SKM-1 treated with dmso at 0.1 percent for 144 hours (cell line): ENCODE measurements around the gene SREBF2.

Experiments used
- DNase-seq: peaks from one replicate; lab custom pipeline; 2025; ENCODE audit not compliant: unreplicated experiment; lab: John Stamatoyannopoulos, UW

SREBF2 gene

DNA sequence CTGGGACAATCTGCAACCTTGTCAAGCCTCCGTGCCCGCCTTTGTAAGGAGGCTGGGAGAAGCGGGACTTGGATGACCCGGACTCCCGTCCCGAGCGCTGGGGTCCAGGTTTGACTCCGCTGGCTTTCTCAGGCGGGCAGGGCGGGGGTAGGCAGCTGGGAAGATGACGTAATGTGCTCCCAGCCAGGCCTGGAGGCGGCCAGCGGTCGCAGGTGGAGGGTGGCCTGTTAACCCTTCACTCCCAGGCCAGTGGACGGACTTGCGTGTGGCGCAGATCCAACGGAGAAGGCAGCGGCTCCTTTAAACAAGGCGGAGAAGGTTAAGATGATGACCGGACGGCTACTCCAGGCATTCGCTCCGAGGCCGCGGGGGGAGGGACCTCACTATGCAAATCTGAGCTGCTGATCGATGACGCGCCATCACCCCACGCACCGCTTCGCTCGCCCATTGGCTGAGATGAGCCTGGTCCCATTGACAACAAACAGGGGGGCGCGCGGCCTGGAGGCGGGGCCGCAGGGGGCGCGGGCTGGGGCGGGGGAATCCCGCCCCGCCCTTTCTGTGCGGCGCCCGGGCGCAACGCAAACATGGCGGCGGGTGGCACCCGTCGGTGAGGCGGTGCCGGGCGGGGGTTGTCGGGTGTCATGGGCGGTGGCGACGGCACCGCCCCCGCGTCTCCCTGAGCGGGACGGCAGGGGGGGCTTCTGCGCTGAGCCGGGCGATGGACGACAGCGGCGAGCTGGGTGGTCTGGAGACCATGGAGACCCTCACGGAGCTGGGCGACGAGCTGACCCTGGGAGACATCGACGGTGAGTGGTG, at the start of gene SREBF2:
Gene SREBF2, plus strand, starts transcription at position 553 of the 816 bp plus-strand sequence. Its CDS starts 166 bp downstream, at position 719.
- peak; percentile 99 for DNase-seq

DNA sequence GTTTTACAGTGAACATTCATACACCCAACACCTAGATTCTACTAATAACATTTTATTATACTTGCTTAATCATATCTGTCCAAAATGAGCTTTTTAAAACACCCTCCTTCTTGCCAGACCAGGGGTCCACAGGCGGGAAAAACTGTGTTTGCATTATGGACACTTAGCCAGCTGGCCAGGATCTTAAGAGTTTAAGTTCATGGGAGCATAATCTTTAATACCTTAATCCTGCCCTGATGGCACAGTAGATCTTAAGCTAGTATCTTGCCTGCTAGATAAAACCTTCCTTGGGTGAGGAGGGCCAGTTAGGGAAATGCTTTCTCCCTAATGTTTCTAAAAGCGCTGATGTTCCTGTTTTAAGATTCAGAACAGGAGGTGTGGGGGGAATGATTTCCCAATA, 45.6 kb upstream of the SREBF2 start:
- DNase-seq, result no peak

DNA sequence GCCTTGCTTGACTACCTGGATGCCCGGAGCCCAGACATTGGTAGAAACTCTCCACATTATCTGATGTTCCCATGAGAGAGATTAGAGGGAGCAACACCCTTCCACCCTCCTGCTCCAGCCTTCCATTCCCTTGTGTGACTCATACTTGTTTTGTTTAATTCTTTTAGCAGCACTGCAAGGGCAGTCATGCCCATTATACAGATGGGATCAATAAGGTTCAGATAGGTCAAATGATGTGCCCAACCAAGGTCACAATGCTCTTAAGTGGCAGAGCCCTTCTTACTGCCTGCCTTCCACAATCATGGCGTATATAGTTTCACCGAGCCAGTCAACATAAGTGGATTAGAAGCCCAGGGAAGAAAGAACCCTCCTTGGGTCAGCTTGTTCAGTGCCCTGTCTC, 39.0 kb upstream of the SREBF2 start:
- no peak for DNase-seq

DNA sequence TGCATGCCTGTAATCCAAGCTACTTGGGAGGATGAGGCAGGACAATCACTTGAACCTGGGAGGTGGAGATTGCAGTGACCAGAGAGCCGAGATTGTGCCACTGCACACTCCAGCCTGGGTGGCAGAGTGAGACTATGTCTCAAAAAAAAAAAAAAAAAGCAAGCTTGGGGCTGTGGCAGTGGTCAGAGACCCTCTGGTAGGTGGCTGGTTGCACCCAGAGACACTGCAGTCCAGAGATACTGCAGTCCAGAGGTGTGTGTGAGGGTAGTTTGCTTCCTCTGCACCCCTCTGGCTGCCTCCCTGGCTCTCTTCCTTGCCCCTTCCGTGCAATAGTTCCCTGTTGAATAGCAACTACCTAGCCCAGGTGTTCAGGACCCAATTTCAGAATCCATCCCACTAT, 34.2 kb upstream of the SREBF2 start:
- DNase-seq, result no peak

DNA sequence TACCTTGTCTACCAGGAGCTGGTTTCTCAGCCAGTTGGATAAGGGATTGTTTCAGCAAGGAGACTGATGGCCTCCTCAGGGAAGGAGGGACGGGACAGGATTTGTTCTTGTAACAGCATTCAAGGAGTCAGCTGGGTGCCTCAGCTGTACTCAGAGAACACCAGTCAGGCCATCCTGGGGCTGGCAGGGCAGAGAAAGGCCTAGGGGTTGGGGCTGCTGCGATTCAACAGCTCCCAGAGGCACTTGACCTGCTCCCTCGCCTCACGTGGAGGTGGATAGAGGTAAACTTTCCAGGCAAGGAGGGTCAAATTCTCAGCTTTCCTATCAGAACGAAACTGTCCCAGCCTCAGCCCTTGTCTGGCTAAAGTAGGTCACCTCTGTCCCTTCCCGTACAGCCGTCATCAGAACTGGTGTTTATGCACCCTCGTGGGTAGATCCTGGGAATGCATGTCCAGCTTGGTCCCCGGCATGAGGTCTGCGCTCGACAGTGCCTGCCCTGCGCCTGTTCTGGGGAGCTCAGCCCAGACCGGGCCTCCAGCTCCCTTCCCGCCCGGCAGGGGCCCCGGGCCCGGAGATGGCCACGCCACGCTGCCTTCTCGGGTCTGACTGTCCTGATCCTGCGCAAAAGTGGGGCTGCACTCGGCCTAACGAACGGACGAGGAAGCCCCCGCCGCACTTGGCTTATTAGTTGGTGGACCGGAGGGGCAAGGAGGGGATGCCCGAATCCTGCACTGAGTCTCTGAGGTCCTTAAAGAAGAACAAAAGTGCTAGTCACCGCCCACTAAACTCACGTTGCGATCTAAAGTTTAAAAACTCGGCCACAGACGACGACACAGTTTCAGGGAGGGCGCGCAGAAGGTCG, 33.2 kb upstream of the SREBF2 start:
- no peak for DNase-seq

DNA sequence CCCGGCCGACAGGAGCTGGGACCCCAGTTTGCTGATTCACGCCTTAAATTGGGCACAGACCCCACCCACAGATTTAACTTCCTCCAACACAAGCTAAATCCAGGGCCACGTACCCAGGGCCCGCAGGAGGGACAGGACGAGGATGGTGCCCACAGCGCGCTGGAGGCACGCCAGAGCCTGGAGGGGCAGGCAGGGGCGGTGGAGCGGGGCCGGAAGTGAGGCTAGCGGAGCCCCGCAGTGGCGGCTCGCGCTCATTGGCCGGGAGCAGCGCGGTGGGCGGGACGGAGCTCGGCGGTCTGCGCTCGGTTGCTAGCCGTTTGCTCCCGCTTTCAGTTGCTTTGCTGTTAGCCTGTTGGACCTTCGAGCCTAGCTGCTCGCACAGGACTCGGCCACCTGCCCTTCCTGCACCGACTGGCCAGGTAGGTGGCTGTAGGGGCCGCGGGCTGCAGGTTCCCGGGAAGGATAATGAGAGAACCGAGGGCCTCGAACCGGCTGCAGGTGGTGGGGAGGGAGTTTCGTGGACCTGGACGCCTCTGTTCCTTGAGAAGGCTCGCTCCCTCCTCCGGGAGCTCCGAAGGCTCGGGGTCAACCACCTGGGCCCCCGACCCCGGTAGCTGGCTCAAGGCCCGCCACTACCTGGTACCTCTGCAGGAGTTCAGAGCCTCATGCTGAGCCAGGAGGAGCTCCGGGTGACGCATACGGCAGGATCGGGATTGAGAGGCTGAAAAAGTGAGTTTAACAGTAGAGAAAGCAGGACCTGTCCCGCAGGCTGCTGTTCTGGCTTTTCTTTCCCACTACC, 32.4 kb upstream of the SREBF2 start, which contains the start of gene CCDC134:
Gene CCDC134, plus strand, starts transcription at position 332 of the 799 bp plus-strand sequence. CDS start 8,212 bp downstream, outside the sequence.
- peak; percentile 96 for DNase-seq

DNA sequence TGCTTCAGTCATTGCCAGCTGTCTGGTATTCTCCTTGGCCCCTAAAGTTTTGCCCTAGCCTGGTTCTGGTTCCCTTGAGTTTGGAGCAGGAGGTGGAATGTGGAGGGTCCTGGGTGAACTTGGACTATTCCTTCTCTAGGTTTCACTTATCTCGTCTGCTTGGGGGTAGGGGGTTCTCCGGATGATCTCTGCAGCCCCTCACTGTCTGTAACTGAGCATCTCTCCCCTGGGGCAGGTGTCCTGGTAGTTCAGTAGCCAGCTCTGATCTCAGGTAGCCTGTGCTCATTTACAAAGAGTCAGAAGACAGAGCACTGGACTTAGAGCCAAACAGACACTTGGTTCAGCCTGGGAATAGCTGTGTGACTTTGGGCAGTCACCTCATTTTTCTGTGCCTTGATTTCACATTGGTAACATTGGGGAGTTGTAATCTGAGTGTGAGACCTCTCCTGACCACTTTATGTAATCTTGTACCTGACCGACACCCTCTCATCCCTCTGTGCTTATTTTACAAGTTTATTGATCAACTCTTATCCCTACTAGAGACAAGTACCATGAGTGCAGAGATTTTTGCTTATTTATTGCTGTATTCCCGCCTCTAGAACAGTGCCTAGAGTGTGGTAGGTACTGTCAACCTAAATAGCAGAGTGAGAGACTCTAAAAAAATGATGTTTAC, 31.6 kb upstream of the SREBF2 start:
- DNase-seq, result no peak

DNA sequence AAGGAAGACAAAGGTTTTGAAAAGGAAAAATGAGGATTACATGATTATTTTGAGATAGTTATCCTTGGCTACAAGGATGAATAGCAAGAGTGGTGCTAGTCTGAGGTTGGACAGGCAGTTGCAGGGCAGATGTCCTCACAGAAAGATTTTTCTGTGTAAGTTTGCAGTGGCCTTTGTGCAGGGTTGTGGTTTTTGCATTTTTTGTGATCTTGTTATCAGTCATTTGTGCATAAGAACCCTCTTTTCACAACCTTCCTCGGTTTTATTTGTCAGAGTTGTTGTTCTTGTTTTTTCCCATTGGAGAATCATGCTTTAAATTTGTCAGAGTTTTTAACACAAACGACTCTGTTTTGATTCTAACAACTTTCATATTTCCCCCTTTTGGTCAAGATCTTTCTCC, 31.0 kb upstream of the SREBF2 start:
- no peak for DNase-seq

DNA sequence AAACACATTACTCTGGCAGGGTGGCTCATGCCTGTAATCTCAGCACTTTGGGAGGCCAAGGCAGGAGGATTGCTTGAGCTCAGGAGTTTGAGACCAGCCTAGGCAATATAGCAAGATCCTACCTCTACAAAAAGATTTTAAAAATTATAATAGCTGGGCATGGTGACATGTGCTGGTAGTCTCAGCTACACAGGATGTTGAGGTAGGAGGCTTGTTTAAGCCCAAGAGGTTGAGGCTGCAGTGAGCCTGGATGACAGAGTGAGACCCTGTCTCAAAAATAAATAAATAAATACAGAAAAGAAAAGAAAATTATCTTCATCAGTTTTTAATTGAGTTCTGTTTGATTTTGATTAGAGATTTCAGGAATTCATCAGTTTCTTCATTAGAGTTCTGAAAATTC, 27.3 kb upstream of the SREBF2 start:
- no peak for DNase-seq

DNA sequence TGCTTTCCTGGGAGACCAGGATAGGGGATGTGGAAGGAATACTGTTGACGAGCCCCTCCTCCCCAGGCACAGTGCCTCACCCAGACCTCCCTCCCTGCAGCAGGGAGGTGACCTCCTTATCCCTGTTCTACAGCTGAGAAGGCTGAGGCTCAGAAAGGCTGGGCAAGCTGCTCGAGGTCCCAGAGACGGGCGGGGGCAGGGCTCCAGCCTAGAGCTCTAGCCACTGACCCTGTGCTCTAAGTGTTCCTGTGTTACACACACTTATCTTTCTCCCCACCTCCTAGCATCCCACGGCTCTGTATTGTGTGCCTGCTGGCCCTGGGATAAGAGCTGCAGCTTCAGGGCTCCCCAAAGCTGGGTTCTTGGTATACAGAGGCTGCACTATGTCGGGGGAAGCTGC, 24.5 kb upstream of the SREBF2 start:
- no peak for DNase-seq

DNA sequence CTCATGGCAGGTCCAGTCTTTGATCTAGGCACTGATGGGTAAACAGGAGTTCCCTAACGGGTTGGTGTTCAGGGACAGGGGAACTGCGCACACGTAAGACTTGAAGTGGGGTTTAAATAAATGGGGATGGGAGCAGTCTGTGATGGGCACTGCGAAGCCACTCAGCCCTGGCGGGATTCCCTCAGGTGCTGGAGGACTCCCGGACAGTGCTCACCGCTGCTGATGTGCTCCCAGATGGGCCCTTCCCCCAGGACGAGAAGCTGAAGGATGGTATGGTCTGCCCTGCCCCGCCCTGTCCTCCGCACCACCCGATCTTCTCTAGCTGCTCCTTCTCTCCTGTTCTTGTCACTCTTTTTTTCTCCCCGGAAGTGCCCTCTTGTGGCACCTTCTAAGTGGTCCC, 22.9 kb upstream of the SREBF2 start:
- DNase-seq, result no peak

DNA sequence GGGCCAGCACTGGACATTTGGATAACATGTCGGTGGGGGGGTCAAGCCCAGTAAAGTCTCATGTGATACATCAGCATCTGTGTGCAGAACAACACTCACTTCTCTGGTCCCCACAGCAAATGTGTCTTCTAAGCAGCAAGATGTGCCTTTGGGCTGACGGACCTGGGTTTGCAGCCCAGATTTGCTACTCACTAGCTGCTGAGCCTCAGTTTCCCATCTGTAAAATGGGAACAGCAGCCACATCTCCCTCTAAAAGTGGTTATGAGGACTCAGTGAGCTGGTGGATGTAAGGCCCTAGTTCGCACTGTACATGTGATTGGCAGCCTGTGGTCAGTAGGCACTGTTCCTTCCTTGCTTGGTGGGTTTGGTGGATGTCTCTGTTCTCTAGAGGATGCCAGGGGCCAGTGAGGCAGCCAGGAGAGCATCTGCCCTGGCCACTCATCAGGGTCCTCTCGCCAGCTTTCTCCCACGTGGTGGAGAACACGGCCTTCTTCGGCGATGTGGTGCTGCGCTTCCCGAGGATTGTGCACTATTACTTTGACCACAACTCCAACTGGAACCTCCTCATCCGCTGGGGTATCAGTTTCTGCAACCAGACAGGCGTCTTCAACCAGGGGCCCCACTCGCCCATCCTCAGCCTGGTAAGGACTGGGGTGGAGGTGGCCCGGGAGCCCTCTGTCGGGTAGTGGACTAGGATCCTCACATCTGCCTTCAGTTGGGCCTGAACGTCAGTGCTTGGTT, 19.9 kb upstream of the SREBF2 start:
- DNase-seq, result no peak

DNA sequence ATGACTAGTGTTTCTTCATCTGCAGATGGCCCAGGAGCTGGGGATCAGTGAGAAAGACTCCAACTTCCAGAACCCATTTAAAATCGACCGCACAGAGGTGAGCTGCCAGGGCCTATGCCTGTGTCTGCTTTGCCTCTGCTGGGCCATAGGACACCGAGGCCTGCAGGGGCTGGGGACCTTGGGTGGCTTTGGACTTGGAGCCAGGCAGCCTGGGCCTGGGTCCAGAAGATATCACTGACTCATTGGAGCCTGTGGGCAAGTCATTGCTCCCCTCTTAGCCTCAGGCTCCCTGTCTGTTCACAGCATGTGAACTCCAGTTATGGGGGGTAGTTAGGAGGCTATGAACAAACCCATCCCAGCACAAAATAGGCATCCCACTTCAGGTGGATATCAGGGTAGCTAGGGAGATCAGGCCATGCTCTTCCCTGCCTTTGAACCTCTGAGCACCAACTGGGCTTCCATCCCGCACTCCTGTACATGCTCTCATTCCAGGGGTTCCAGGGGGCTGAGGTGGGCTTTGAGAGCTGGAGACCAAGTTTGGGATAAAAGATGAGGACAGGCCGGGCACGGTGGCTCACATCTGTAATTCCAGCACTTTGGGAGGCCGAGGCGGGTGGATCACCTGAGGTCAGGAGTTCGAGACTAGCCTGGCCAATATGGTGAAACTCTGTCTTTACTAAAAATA, 19.0 kb upstream of the SREBF2 start:
- no peak for DNase-seq

DNA sequence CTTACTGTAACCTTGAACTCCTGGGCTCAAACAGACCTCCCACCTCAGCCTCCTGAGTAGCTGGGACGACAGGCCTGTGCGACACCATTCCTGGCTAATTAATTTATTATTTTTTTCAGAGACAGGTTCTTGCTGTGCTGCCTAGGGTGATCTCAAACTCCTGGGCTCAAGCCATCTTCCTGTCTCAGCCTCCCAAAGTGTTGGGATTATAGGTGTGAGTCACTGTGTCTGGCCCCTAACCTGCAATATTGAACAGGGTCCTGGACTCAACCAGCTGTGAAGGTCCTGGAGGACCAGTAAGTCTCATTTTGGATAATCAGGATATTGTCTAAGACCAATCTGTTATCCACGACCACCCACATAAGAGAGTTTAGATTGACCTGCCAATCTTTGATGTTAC, 17.2 kb upstream of the SREBF2 start:
- DNase-seq, result no peak

DNA sequence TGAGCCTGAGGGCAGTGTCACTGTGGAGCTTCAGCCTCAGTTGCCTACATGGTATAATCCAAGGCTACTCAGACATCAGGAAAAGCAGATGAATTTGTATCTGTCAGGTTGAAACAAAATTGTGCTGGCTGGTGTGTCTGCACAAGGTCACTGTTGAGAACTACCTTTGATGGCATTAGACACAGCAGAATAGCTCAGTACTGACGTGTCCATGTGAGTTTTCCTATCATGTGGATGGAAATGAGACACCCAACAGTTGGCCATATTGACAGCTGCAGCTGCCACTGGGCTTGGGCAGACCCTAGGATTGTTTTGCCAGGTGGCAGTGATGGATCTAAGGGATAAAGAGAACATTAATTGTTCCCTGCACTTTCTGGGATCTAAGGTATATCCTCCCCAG, 16.7 kb upstream of the SREBF2 start:
- DNase-seq, result no peak

DNA sequence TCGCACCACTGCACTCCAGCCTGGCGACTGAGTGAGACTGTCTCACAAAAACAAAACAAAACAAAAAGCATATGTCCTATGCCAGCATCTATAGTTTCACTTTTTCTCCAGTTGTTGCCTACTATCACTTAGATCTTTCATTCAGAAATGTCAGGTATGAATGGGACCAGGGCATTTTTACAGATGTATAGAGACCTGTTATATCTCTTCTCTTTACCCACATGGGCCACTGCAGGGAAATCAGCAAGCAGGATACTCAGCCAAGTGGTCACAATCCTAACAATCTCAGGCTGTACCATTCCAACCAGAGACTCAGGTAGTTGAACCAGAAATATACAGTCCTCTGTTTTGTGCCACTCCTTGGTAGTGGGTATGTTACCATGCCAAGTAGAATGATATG, 16.0 kb upstream of the SREBF2 start:
- no peak for DNase-seq

DNA sequence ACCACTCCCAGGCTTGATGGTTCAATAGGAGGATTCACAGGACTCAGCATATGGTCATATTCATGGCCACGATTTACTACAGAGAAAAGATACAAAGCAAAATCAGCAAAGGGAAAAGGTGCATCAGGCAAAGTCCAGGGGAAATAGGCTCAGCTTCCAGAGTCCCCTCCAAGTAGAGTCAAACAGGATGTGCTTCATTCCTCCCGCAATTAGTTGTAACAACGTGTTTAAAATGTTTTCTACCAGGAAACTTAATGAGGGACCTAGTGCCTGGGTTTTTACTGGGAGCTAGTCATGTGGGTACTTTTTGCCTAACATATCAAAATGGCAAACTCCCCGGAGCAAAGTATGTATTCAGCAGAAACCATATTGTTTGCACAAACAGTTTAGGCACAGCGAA, 14.9 kb upstream of the SREBF2 start:
- no peak for DNase-seq

DNA sequence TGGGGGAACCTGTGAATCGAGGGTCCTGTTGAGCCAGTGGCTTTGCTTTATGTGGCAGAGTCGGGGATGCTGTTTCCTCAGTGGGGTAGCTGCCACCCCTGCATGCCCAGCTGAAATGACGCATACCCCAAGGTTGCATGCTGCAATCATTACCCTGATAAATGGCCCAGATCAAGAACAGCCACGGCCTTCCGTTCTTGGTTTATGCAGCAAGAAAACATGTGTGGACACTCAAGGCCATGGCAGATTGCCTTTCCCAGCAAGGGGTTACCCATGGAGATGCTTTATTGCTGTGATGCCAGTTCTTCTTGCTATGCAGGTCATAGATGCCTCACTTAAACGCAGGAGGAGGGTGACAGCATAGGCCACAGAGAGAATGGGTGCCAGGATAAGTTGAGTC, 14.3 kb upstream of the SREBF2 start:
- DNase-seq, result no peak

DNA sequence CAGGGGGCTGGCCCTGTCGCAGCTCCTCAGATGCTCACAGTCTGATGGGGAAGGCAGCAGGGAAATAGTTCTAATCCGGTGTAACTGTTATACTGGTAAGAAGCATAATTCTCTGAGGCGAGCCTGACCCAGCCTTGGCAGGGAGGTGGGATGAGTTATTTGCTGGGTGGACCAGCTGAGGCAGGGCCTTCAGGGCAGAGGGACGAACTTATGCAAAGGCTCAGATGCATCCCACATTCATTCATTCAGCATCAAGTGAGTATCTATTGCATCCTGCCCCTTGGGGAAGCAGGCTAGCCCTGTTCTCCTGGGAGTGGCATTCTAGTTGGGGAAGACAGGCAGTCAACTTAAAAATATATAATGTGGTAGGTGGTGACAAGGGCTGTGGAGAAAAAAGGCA, 13.6 kb upstream of the SREBF2 start:
- DNase-seq, result no peak

DNA sequence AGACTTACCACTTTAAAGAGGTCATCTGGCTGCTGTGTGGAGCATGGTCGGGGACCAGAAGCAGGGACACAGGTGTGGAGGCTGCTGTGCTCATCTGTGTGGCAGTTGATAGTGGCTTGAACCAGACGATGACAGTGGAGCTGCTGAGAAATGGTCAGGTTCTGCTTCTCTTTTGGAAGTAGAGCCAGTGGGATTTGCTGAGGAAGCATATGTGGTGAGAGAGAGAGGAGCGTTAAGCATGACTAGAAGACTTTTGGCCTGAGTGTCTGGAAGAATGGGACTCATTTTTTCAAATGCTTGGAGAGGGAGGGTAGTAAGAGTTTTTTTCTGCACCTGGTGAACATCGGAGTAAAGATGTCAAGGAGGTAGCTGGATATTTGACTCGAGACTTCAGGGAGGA, 12.5 kb upstream of the SREBF2 start:
- DNase-seq, result no peak
